Choroid plexus epithelial cell (primary cell): ENCODE data around the gene NSD1.

Experiments
- DNase-seq: peaks from one replicate; pipeline ENCODE4 v3.0.0-alpha.2; 2010; ENCODE audit warnings: low read depth
- H3K4me3 ChIP-seq: 2 replicates; pipeline ENCODE4 v1.5.1; 2011; ENCODE audit warnings: low read depth, mild to moderate bottlenecking, control low read depth, low read length, moderate library complexity
- TF ChIP-seq, protein P1 (sequence below): conservative IDR thresholded peaks from 2 replicates; pipeline ENCODE4 v1.5.1; 2011; ENCODE audit warnings: low read depth, mild to moderate bottlenecking, control low read depth, inconsistent platforms, low read length, moderate library complexity

The NSD1 gene

DNA sequence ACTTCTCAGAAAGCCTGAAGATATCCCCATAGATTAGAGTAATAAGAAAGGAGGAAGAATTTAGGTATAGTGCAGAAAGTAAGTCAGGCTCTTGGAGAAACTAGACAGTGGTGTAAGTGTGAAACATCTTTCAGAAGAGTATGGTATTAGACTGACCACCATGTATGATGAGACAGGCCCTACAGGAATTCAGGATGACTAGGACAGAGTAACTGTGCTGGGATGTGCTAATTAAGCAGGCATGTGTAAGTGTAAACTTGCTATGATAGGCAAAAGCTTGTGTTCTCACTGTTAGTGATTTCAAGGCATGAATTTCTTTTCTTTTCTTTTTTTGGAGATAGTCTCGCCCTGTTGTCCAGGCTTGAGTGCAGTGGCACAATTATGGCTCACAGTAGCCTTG lies 99.2 kb downstream of the NSD1 start:
- TF ChIP-seq, protein P1, sequence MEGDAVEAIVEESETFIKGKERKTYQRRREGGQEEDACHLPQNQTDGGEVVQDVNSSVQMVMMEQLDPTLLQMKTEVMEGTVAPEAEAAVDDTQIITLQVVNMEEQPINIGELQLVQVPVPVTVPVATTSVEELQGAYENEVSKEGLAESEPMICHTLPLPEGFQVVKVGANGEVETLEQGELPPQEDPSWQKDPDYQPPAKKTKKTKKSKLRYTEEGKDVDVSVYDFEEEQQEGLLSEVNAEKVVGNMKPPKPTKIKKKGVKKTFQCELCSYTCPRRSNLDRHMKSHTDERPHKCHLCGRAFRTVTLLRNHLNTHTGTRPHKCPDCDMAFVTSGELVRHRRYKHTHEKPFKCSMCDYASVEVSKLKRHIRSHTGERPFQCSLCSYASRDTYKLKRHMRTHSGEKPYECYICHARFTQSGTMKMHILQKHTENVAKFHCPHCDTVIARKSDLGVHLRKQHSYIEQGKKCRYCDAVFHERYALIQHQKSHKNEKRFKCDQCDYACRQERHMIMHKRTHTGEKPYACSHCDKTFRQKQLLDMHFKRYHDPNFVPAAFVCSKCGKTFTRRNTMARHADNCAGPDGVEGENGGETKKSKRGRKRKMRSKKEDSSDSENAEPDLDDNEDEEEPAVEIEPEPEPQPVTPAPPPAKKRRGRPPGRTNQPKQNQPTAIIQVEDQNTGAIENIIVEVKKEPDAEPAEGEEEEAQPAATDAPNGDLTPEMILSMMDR: no peak
- no peak overlapping the region for H3K4me3 ChIP-seq
- peak; percentile 49 for DNase-seq

DNA sequence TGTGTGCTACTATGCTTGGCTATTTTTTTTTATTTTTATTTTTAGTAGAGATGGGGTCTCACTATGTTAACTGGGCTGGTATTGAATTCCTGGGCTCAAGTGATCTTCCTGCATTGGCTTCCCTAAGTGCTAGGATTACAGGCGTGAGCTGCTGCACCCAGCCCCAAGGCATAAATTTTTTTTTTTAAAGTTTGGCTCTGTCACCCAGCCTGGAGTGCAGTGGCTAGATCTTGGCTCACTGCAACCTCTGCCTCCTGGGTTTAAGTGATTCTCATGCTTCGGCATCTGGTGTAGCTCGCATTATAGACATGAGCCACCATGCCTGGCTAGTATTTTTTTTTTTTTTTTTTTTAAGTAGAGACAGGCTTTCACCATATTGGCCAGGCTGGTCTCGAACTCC lies 99.6 kb downstream of the NSD1 start:
- H3K4me3 ChIP-seq: no peak overlapping the region
- TF ChIP-seq, protein P1: no peak
- DNase-seq: no peak

DNA sequence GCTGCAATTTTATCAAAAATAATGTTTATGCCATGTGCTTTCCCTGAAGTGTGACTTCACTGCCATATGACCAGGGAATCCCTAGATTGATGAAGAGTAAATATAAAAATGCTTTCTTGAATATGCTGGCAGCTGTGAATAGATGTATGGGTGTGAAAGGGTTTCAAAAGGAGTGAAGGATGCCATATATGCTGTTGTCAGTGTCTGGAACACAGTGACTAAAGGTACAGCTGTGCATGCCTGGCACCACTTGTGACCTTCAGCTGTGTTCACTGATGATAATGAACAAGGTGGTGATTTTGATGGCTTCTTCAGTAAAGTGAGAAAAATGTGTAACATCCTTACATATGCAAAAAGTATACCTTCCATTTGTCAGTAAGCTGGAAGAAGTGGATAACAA lies 100.2 kb downstream of the NSD1 start:
- TF ChIP-seq, protein P1: no peak
- no peak for DNase-seq
- no peak overlapping the region for H3K4me3 ChIP-seq

DNA sequence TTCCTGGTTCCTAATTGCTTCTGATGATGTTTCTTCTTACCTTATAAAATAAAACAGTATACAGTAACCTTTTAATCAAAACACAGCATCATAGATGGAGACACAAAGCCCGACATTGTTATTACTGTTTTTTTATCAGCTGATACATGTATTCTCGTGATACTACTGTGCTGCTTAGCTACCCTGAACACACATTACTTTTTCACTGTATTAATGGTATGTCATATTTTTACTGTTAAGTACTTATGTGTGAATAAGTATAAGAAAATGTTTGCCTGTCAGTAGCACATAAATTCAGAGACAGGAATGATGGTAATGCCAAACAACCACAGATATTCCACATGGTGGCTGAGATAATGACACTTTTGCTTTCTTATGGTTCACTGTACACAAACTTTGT lies 101.3 kb downstream of the NSD1 start:
- H3K4me3 ChIP-seq: no peak overlapping the region
- no peak for DNase-seq
- TF ChIP-seq, protein P1: no peak

DNA sequence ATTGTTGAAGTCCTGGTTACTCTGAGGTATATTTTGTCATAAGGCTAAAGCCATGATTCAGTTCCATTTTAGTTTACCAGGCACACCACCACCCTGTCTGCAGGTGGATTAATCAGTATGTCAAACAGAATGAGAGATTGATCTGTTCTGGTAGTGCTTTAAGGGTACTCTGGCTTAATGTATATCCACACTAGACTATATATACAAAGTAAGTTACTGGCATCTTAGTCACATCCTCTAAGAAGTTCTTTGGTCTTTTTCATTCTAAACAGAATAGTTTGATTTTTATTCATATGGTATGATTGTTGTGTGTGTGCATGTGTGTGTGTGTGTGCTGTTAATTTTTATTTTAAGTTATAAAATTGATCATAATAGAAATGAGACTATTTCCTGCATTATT lies 108.2 kb downstream of the NSD1 start:
- DNase-seq: no peak
- H3K4me3 ChIP-seq: no peak overlapping the region
- TF ChIP-seq, protein P1: no peak

DNA sequence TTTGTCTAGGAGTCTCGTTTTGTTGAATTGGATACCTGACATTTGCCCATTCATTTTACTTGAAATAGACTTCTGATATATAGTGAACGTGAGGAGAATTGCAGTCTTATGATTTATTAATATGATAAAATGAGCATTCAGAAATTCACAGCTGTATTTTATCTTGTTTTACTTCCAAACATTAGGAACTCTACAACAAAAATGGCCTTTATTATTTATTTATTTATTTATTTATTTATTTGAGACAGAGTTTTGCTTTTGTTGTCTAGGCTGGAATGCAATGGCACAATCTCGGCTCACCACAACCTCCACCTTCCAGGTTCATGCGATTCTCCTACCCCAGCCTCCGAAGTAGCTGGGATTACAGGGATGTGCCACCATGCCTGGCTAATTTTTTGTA lies 108.7 kb downstream of the NSD1 start:
- TF ChIP-seq, protein P1: no peak
- DNase-seq: no peak
- no peak overlapping the region for H3K4me3 ChIP-seq

DNA sequence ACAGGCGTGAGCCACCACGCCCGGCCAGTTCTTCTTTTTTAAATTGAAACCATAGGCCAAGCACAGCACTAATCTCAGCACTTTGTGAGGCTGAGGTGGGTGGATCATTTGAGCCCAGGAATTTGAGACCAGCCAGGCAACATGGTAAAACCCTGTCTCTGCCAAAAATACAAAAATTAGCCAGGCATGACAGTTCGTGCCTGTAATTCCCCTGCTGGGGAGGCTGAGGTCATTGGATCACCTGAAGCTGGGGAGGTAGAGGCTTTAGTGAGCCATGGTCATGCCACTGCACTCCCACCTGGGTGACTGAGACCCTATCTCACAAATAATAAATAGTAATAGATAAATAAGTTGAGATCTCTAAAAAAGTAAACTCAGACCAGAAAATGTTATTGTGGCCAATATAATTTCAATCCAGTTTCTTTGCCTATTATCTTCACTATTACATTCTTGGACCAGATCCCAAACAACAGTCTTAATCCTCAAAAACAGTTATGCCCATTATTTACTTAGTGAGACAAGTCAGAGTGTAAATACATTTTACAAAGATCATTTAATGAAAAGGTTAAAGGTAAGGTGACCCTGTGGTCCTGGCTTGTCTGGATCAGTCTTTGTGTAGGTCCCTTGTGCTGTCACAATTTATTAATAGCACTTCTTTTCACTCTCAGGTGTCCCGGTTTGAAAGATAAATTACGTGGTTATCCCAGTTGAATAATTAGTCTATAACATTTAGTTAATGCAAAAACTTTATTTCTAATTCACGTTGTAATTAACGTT lies 116.4 kb downstream of the NSD1 start:
- DNase-seq: no peak

More for the DNA sequence above, 116.4 kb downstream of the NSD1 start:
- H3K4me3 ChIP-seq: no peak overlapping the region
- TF ChIP-seq, protein P1: no peak
